Peyer's patch (tissue), 4 donors: ENCODE results near the gene SHISA8. TPM values are rescaled to one million over a fixed set of nuclear protein-coding genes. Genes with fewer than 3 reads are reported as not detected.
A peak's percentile ranks its signal among the peaks of the same experiment; 100 is the strongest.

Experiments
- DNase-seq, 3 donors: peaks; one replicate each; pipeline ENCODE4 v3.0.0-alpha.2; 2017 to 2019
- H3K27ac ChIP-seq, 4 donors: fragments of 200-600 bp; sonication (generic); one replicate each; pipeline ENCODE4 v1.5.1; 2016 to 2019
- H3K27me3 ChIP-seq, 2 donors: fragments of 200-600 bp; sonication (generic); one replicate each; pipeline ENCODE4 v1.5.1; 2019
- H3K36me3 ChIP-seq, 3 donors: fragments of 200-600 bp; sonication (generic); one replicate each; pipeline ENCODE4 v1.5.1; 2016 to 2019
- H3K4me1 ChIP-seq, 4 donors: fragments of 200-600 bp; sonication (generic); one replicate each; pipeline ENCODE4 v1.5.1; 2016 to 2019
- H3K4me3 ChIP-seq, 4 donors: fragments of 200-600 bp; sonication (generic); 1 replicate in 3 of 4; 2 replicates in 1 of 4; pipeline ENCODE4 v1.5.1; 2016 to 2019; ENCODE audit warnings: mild to moderate bottlenecking in 1 of 4
- H3K9me3 ChIP-seq, 4 donors: fragments of 200-600 bp; sonication (generic); one replicate each; pipeline ENCODE4 v1.5.1; 2016 to 2019; ENCODE audit warnings: mild to moderate bottlenecking in 1 of 4
- POLR2A ChIP-seq, 2 donors: fragments of 450-650 bp; IDR thresholded peaks; one replicate each; pipeline ENCODE4 v1.5.1; 2017; ENCODE audit warnings: antibody characterized with exemption in 2 of 2, mild to moderate bottlenecking in 2 of 2, moderate library complexity in 2 of 2
- total RNA-seq, 4 donors: library from RNA; depleted of rRNA; stranded (reverse); fragments of >200 nt; gene quantifications; one replicate each; pipeline ENCODE4 v1.1.0, GENCODE V29; 2016
- TF ChIP-seq, protein P1 (sequence below), 6 experiments: fragments of 450-650 bp in 4 of 6; fragments of 200-600 bp in 2 of 6; sonication (generic) in 1 of 6; IDR thresholded peaks; one replicate each; pipeline ENCODE4 v1.5.1; 2017 to 2019; ENCODE audit warnings: antibody characterized with exemption in 6 of 6, mild to moderate bottlenecking in 3 of 6, moderate library complexity in 1 of 6

Gene SHISA8
- total RNA-seq, 4 donors from 2014 or later = not detected

- H3K4me1 ChIP-seq = peaks cover 0 to 5% (median 0%) of the 10 kb centered on the region in 4 donors
- H3K27me3 ChIP-seq = no peaks in the 10 kb centered on the region
- H3K27ac ChIP-seq = peak overlapping the region in 1 of 4 donors; percentile 65
- TF ChIP-seq, protein P1, sequence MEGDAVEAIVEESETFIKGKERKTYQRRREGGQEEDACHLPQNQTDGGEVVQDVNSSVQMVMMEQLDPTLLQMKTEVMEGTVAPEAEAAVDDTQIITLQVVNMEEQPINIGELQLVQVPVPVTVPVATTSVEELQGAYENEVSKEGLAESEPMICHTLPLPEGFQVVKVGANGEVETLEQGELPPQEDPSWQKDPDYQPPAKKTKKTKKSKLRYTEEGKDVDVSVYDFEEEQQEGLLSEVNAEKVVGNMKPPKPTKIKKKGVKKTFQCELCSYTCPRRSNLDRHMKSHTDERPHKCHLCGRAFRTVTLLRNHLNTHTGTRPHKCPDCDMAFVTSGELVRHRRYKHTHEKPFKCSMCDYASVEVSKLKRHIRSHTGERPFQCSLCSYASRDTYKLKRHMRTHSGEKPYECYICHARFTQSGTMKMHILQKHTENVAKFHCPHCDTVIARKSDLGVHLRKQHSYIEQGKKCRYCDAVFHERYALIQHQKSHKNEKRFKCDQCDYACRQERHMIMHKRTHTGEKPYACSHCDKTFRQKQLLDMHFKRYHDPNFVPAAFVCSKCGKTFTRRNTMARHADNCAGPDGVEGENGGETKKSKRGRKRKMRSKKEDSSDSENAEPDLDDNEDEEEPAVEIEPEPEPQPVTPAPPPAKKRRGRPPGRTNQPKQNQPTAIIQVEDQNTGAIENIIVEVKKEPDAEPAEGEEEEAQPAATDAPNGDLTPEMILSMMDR (IDR thresholded peaks at IDR 0.05) = no peak
- TF ChIP-seq POLR2A (IDR thresholded peaks at IDR 0.05) = no peak
- no peak for DNase-seq
- H3K36me3 ChIP-seq = peaks cover 0 to 99% (median 0%) of the 10 kb centered on the region in 3 donors
- no peak overlapping the region for H3K4me3 ChIP-seq
- no peaks in the 10 kb centered on the region for H3K9me3 ChIP-seq
These were observed 31.5 kb downstream of the SHISA8 start for GRCh38 chr22:41883400-41883799.

GRCh38 chr22:41880653-41881052 is 34.2 kb downstream of the SHISA8 start:
- Histone ChIP-seq H3K27ac (no peak overlapping the region), H3K36me3 (peaks cover 0 to 99% (median 0%) of the 10 kb centered on the region in 3 donors)
- TF ChIP-seq, protein P1 (IDR thresholded peaks at IDR 0.05) = no peak
- TF ChIP-seq POLR2A (IDR thresholded peaks at IDR 0.05) = no peak

GRCh38 chr22:41876675-41877074 is 38.2 kb downstream of the SHISA8 start:
- H3K4me3 ChIP-seq = no peak overlapping the region
- no peaks in the 10 kb centered on the region for H3K9me3 ChIP-seq
- no peaks in the 10 kb centered on the region for H3K4me1 ChIP-seq
- H3K27me3 ChIP-seq = no peaks in the 10 kb centered on the region
- H3K36me3 ChIP-seq = peaks cover 0 to 99% (median 0%) of the 10 kb centered on the region in 3 donors
- TF ChIP-seq, protein P1 (IDR thresholded peaks at IDR 0.05) = no peak
- no peak for TF ChIP-seq POLR2A (IDR thresholded peaks at IDR 0.05)
- DNase-seq = no peak
- no peak overlapping the region for H3K27ac ChIP-seq

More at GRCh38 chr22:41880653-41881052, 34.2 kb downstream of the SHISA8 start:
- Histone ChIP-seq H3K9me3 (no peaks in the 10 kb centered on the region), H3K4me1 (peaks cover 0 to 5% (median 0%) of the 10 kb centered on the region in 4 donors), H3K27me3 (no peaks in the 10 kb centered on the region), H3K4me3 (no peak overlapping the region)
- no peak for DNase-seq

- no peaks in the 10 kb centered on the region for H3K27me3 ChIP-seq
- DNase-seq = no peak
- TF ChIP-seq, protein P1 (IDR thresholded peaks at IDR 0.05) = no peak
- no peak for TF ChIP-seq POLR2A (IDR thresholded peaks at IDR 0.05)
- H3K36me3 ChIP-seq = peaks cover 0 to 99% (median 0%) of the 10 kb centered on the region in 3 donors
- H3K9me3 ChIP-seq = no peaks in the 10 kb centered on the region
- no peaks in the 10 kb centered on the region for H3K4me1 ChIP-seq
- H3K27ac ChIP-seq = no peak overlapping the region
- H3K4me3 ChIP-seq = no peak overlapping the region
These were observed 38.6 kb downstream of the SHISA8 start for GRCh38 chr22:41876275-41876674.

DNA sequence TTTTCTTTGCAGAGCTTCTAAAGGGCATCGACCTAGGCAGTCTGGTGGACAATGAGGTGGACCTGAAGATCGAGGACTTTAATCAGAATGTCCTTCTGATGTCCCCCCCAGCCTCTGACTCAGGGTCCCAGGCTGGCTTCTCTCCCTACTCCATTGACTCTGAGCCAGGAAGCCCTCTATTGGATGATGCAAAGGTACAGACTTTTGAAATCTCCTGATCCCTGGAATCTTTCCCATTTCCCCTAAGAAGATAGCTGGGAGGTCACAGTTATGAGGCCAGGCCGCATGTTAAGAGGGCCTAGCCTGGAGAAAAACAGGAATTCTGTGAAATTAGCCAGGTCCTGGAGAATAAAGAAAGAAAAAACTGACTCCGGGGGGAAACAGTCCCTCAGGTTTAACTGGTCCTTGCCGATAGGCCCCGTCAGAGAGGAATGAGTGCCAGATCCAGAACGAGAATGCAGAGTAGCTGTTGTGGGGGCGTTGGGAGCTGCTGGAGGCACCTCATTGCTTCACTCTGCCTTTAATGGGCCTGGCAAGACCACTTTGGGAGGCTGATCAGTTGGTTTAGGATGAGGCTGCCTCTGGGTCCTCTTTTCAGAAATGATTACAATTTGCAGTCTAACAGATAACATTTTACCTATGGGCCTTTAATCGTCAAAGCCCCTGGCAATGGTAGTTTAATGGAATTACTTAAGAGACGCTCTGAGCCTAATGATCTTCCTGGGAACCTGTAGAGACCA is 39.2 kb downstream of the SHISA8 start:
- TF ChIP-seq, protein P1 (IDR thresholded peaks at IDR 0.05) = no peak
- no peak for TF ChIP-seq POLR2A (IDR thresholded peaks at IDR 0.05)
- Histone ChIP-seq H3K4me3 (no peak overlapping the region), H3K36me3 (peaks cover 0 to 99% (median 0%) of the 10 kb centered on the region in 3 donors)

More for the DNA sequence above, 39.2 kb downstream of the SHISA8 start:
- Histone ChIP-seq H3K9me3 (no peaks in the 10 kb centered on the region), H3K4me1 (no peaks in the 10 kb centered on the region), H3K27ac (no peak overlapping the region), H3K27me3 (no peaks in the 10 kb centered on the region)
- DNase-seq = no peak
